ENCODE data around the gene C4BPB.

C4BPB gene

GRCh38 chr1:207052911-207053769 lies 35.5 kb upstream of the C4BPB start, which contains the start of gene PFKFB2:
Gene PFKFB2 (plus strand): TSS chr1:207053275. CDS start chr1:207054718, 1,443 bp downstream.
- no peaks in the 10 kb centered on the region for H3K27me3 ChIP-seq (ENCODE audit: low read depth)
- peak; percentile 83 to 97 for DNase-seq (ENCODE audit: low spot score in 2 of 2)
- no peaks in the 10 kb centered on the region for H3K36me3 ChIP-seq (replicated peaks)
- H3K9me3 ChIP-seq: no peaks in the 10 kb centered on the region
- H3K4me1 ChIP-seq: no peaks in the 10 kb centered on the region; the same call in 1 of the 2 replicates
- peak within 1 kb of the TSS; percentile 51 for H3K4me3 ChIP-seq
- in situ Hi-C loops (cut with MboI; ENCODE audit: low sequenced_read_pairs): no loop called here

GRCh38 chr1:207054491-207054890 lies 34.2 kb upstream of the C4BPB start:
- H3K27me3 ChIP-seq (ENCODE audit: low read depth): no peaks in the 10 kb centered on the region
- DNase-seq (ENCODE audit: low spot score in 2 of 2): no peak
- H3K4me1 ChIP-seq: no peaks in the 10 kb centered on the region; the same call in 1 of the 2 replicates
- H3K36me3 ChIP-seq (replicated peaks): no peaks in the 10 kb centered on the region
- H3K9me3 ChIP-seq: no peaks in the 10 kb centered on the region
- no peak overlapping the region for H3K4me3 ChIP-seq
- in situ Hi-C loops (cut with MboI; ENCODE audit: low sequenced_read_pairs): no loop called here

- Histone ChIP-seq H3K27me3 (ENCODE audit: low read depth) (no peaks in the 10 kb centered on the region), H3K4me3 (no peak overlapping the region), H3K4me1 (no peaks in the 10 kb centered on the region; the same call in 1 of the 2 replicates), H3K9me3 (no peaks in the 10 kb centered on the region), H3K36me3 (replicated peaks) (no peaks in the 10 kb centered on the region)
- DNase-seq (ENCODE audit: low spot score in 2 of 2): no peak
- in situ Hi-C loops (cut with MboI; ENCODE audit: low sequenced_read_pairs): no loop called here
These were observed 33.2 kb upstream of the C4BPB start for GRCh38 chr1:207055386-207056001.

GRCh38 chr1:207056673-207057072 lies 32.0 kb upstream of the C4BPB start:
- Histone ChIP-seq H3K36me3 (replicated peaks) (no peaks in the 10 kb centered on the region), H3K4me1 (no peaks in the 10 kb centered on the region; the same call in 1 of the 2 replicates), H3K9me3 (no peaks in the 10 kb centered on the region), H3K27me3 (ENCODE audit: low read depth) (no peaks in the 10 kb centered on the region), H3K4me3 (no peak overlapping the region)
- DNase-seq (ENCODE audit: low spot score in 2 of 2): no peak
- in situ Hi-C loops (cut with MboI; ENCODE audit: low sequenced_read_pairs): no loop called here

GRCh38 chr1:207058252-207058651 lies 30.4 kb upstream of the C4BPB start:
- DNase-seq (ENCODE audit: low spot score in 2 of 2): no peak
- no peaks in the 10 kb centered on the region for H3K4me1 ChIP-seq
- in situ Hi-C loops (cut with MboI; ENCODE audit: low sequenced_read_pairs): no loop called here
- no peaks in the 10 kb centered on the region for H3K36me3 ChIP-seq (replicated peaks)
- no peaks in the 10 kb centered on the region for H3K9me3 ChIP-seq
- no peak overlapping the region for H3K4me3 ChIP-seq
- H3K27me3 ChIP-seq (ENCODE audit: low read depth): no peaks in the 10 kb centered on the region

- H3K4me3 ChIP-seq: no peak overlapping the region
- no peaks in the 10 kb centered on the region for H3K9me3 ChIP-seq
- H3K27me3 ChIP-seq (ENCODE audit: low read depth): no peaks in the 10 kb centered on the region
- no peak for DNase-seq (ENCODE audit: low spot score in 2 of 2)
- in situ Hi-C loops (cut with MboI; ENCODE audit: low sequenced_read_pairs): no loop called here
- no peaks in the 10 kb centered on the region for H3K4me1 ChIP-seq
- H3K36me3 ChIP-seq (replicated peaks): no peaks in the 10 kb centered on the region
These were observed 29.5 kb upstream of the C4BPB start for GRCh38 chr1:207058878-207059867.

- H3K27me3 ChIP-seq (ENCODE audit: low read depth): no peaks in the 10 kb centered on the region
- no peaks in the 10 kb centered on the region for H3K36me3 ChIP-seq (replicated peaks)
- no peaks in the 10 kb centered on the region for H3K4me1 ChIP-seq
- DNase-seq (ENCODE audit: low spot score in 2 of 2): no peak
- in situ Hi-C loops (cut with MboI; ENCODE audit: low sequenced_read_pairs): no loop called here
- H3K4me3 ChIP-seq: no peak overlapping the region
- H3K9me3 ChIP-seq: no peaks in the 10 kb centered on the region
These were observed 28.8 kb upstream of the C4BPB start for GRCh38 chr1:207059881-207060280.

GRCh38 chr1:207060596-207060995 lies 28.1 kb upstream of the C4BPB start:
- H3K4me3 ChIP-seq: no peak overlapping the region
- in situ Hi-C loops (cut with MboI; ENCODE audit: low sequenced_read_pairs): no loop called here
- no peaks in the 10 kb centered on the region for H3K4me1 ChIP-seq
- no peak for DNase-seq (ENCODE audit: low spot score in 2 of 2)
- no peaks in the 10 kb centered on the region for H3K36me3 ChIP-seq (replicated peaks)
- H3K27me3 ChIP-seq (ENCODE audit: low read depth): no peaks in the 10 kb centered on the region
- H3K9me3 ChIP-seq: no peaks in the 10 kb centered on the region

GRCh38 chr1:207062058-207062457 lies 26.6 kb upstream of the C4BPB start:
- H3K4me1 ChIP-seq: no peaks in the 10 kb centered on the region
- in situ Hi-C loops (cut with MboI; ENCODE audit: low sequenced_read_pairs): no loop called here
- no peaks in the 10 kb centered on the region for H3K9me3 ChIP-seq
- DNase-seq (ENCODE audit: low spot score in 2 of 2): no peak
- H3K27me3 ChIP-seq (ENCODE audit: low read depth): no peaks in the 10 kb centered on the region
- no peak overlapping the region for H3K4me3 ChIP-seq
- no peaks in the 10 kb centered on the region for H3K36me3 ChIP-seq (replicated peaks)

GRCh38 chr1:207063014-207063413 lies 25.6 kb upstream of the C4BPB start:
- Histone ChIP-seq H3K4me3 (no peak overlapping the region), H3K4me1 (no peaks in the 10 kb centered on the region), H3K36me3 (replicated peaks) (no peaks in the 10 kb centered on the region), H3K27me3 (ENCODE audit: low read depth) (no peaks in the 10 kb centered on the region), H3K9me3 (no peaks in the 10 kb centered on the region)
- in situ Hi-C loops (cut with MboI; ENCODE audit: low sequenced_read_pairs): no loop called here
- DNase-seq (ENCODE audit: low spot score in 2 of 2): no peak

- Histone ChIP-seq H3K9me3 (no peaks in the 10 kb centered on the region), H3K4me3 (no peak overlapping the region), H3K4me1 (no peaks in the 10 kb centered on the region), H3K27me3 (ENCODE audit: low read depth) (no peaks in the 10 kb centered on the region), H3K36me3 (replicated peaks) (no peaks in the 10 kb centered on the region)
- in situ Hi-C loops (cut with MboI; ENCODE audit: low sequenced_read_pairs): no loop called here
- DNase-seq (ENCODE audit: low spot score in 2 of 2): no peak
These were observed 24.1 kb upstream of the C4BPB start for GRCh38 chr1:207064561-207064960.

GRCh38 chr1:207067185-207067584 lies 21.5 kb upstream of the C4BPB start:
- H3K36me3 ChIP-seq (replicated peaks): no peaks in the 10 kb centered on the region
- no peak for DNase-seq (ENCODE audit: low spot score in 2 of 2)
- in situ Hi-C loops (cut with MboI; ENCODE audit: low sequenced_read_pairs): no loop called here

GRCh38 chr1:207067665-207068064 lies 21.0 kb upstream of the C4BPB start:
- Histone ChIP-seq H3K36me3 (replicated peaks) (no peaks in the 10 kb centered on the region), H3K4me1 (no peaks in the 10 kb centered on the region), H3K4me3 (no peak overlapping the region), H3K27me3 (ENCODE audit: low read depth) (no peaks in the 10 kb centered on the region), H3K9me3 (no peaks in the 10 kb centered on the region)
- DNase-seq (ENCODE audit: low spot score in 2 of 2): no peak
- in situ Hi-C loops (cut with MboI; ENCODE audit: low sequenced_read_pairs): no loop called here

More at GRCh38 chr1:207067185-207067584, 21.5 kb upstream of the C4BPB start:
- Histone ChIP-seq H3K4me1 (no peaks in the 10 kb centered on the region), H3K4me3 (no peak overlapping the region), H3K9me3 (no peaks in the 10 kb centered on the region), H3K27me3 (ENCODE audit: low read depth) (no peaks in the 10 kb centered on the region)
